Mesothelial cell of epicardium (in vitro differentiated cells): ENCODE measurements around the gene TANGO6. TPM values are rescaled to one million over a fixed set of nuclear protein-coding genes. Genes with fewer than 3 reads are reported as not detected.
A peak's percentile ranks its signal among the peaks of the same experiment; 100 is the strongest.

Source experiments
- DNase-seq, 2 experiments: peaks; one replicate each; pipeline ENCODE4 v3.0.0; 2021; ENCODE audit warnings: low spot score in 2 of 2; ENCODE audit not compliant: unreplicated experiment in 2 of 2
- H3K27ac Mint-ChIP-seq: 2 replicates; pipeline ENCODE4 v1.8.0; 2021; ENCODE audit warnings: mixed read lengths
- H3K27me3 Mint-ChIP-seq: 2 replicates; pipeline ENCODE4 v1.8.0; 2021; ENCODE audit warnings: low read depth, mixed read lengths
- H3K36me3 Mint-ChIP-seq: 2 replicates; pipeline ENCODE4 v1.8.0; 2021; ENCODE audit warnings: mixed read lengths
- H3K4me1 Mint-ChIP-seq: 2 replicates; pipeline ENCODE4 v1.8.0; 2021; ENCODE audit warnings: mixed read lengths
- H3K4me3 Mint-ChIP-seq: 2 replicates; pipeline ENCODE4 v1.8.0; 2021; ENCODE audit warnings: mild to moderate bottlenecking, moderate library complexity, mixed read lengths
- H3K9me3 Mint-ChIP-seq: 2 replicates; pipeline ENCODE4 v1.8.0; 2021; ENCODE audit warnings: mixed read lengths
- CTCF ChIP-seq: fragments of 200-600 bp; sonication (generic); IDR thresholded peaks from one replicate; pipeline ENCODE4 v1.5.0; 2021; ENCODE audit warnings: antibody characterized with exemption; ENCODE audit not compliant: unreplicated experiment
- total RNA-seq: library from RNA; stranded (reverse); gene quantifications from 3 replicates; pipeline ENCODE4 v1.2.1, GENCODE V29; 2021

The TANGO6 gene
- total RNA-seq, 1 donor from 2014 or later: 12.8 TPM

GRCh38 chr16:69093974-69094373 lies 250.6 kb downstream of the TANGO6 start:
- Mint-ChIP-seq H3K36me3 (no peaks in the 10 kb centered on the region), H3K9me3 (no peaks in the 10 kb centered on the region), H3K4me1 (peaks cover 3% of the 10 kb centered on the region), H3K27ac (no peak overlapping the region), H3K27me3 (no peaks in the 10 kb centered on the region), H3K4me3 (no peak overlapping the region)
- DNase-seq: no peak
- TF ChIP-seq CTCF: no peak

DNA sequence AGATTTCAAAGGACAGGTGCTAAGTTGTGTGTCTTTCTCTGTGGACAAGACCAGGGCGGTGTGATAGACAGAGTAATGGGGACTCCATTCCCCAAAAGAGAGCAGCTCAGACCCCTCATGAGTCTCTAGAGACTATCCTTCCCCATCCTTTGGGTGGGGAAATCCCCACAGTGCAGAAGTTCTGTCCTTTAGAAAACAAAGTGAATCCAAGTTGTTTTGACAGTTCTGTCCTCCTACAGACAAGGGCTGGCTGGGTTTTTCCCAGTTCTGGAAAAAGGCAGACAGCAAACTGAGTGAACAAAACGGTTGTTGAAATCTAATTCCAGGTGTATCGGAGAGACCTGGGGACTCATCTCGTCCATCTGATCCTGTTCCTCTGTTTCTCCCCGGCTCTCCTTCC lies 251.2 kb downstream of the TANGO6 start:
- Mint-ChIP-seq H3K4me3 (no peak overlapping the region), H3K36me3 (no peaks in the 10 kb centered on the region), H3K27me3 (peaks cover 3% of the 10 kb centered on the region), H3K4me1 (peaks cover under 1% of the 10 kb centered on the region), H3K27ac (no peak overlapping the region), H3K9me3 (no peaks in the 10 kb centered on the region)
- no peak for DNase-seq
- no peak for TF ChIP-seq CTCF

DNA sequence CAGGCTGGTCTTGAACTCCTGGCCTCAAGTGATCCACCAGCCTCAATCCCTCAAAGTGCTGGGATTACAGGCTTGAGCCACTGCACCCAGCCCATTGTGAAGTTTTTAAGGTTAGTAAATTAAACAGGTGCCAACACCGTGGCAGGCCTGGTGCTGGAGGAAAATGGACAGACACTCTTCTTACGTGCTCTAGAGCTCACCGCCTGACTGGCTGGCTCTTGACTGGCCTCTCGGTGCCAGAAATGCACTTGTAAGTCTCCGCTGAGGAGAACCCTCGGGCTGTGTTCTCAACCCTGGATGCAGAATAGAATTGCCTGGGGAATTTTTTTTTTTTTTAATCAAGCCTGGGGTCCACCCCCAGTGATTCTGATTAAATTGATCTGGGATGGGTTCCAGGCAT lies 251.9 kb downstream of the TANGO6 start:
- TF ChIP-seq CTCF: no peak

GRCh38 chr16:69100071-69100691 lies 256.9 kb downstream of the TANGO6 start:
- no peak for DNase-seq
- Mint-ChIP-seq H3K4me3 (no peak overlapping the region), H3K27ac (no peak overlapping the region), H3K4me1 (peaks cover under 1% of the 10 kb centered on the region), H3K9me3 (no peaks in the 10 kb centered on the region), H3K36me3 (no peaks in the 10 kb centered on the region), H3K27me3 (peaks cover 43% of the 10 kb centered on the region)
- no peak for TF ChIP-seq CTCF

More for the DNA sequence above, 251.9 kb downstream of the TANGO6 start:
- no peaks in the 10 kb centered on the region for H3K9me3 Mint-ChIP-seq
- H3K27ac Mint-ChIP-seq: no peak overlapping the region
- peaks cover 9% of the 10 kb centered on the region for H3K27me3 Mint-ChIP-seq
- DNase-seq: no peak
- no peak overlapping the region for H3K4me3 Mint-ChIP-seq
- no peaks in the 10 kb centered on the region for H3K36me3 Mint-ChIP-seq
- H3K4me1 Mint-ChIP-seq: no peaks in the 10 kb centered on the region

DNA sequence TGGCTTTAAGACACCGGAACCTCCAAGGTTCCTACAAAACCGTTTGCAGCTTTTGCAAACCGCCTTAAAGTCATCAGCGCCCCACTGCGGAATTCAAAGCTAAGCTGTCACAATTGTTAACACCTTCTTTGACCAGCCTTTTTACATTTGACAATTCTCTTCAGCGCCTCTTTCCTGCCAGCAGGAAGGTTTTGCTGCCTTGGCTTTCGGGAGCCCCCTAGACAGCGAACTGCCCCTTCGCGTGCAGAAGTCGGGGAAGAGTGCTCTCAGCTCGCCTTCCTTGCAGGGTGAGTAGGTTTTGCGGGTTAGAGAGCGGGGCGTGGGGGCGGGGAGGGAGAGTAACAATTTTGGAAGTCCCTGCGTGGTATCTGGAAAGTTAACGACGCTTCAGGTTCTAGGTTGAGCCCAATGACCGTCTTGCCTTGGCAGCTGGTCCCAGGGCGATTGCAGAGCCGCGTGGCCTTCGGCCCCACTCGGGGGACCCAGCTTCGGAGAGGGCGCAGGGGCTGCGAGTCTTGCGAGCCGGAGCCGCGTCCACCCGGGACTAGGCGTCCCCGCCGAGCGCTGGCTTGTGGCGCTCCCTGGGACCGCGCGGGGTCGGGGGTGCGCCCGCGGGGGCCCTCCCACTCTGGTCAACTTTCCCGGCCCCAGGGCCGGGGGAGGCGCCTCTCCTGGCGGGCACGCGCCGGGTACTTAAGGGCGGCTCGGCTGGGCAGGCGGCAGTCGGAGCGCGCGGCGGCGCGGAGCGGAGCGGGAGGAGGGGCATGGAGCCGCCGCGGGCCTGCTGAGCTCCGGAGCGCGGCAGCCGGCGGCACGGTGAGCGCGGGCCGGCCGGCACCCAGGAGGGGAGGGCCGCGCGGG lies 262.4 kb downstream of the TANGO6 start, which contains the start of gene HAS3:
HAS3 (plus strand) TSS at position 153 of the 861 bp plus-strand sequence. CDS start 3,743 bp downstream, outside the sequence.
- peaks cover 67% of the 10 kb centered on the region for H3K27me3 Mint-ChIP-seq
- peak; percentile 43 to 63 for DNase-seq
- peaks cover 10% of the 10 kb centered on the region for H3K36me3 Mint-ChIP-seq
- peaks cover 19% of the 10 kb centered on the region for H3K4me1 Mint-ChIP-seq
- H3K9me3 Mint-ChIP-seq: no peaks in the 10 kb centered on the region
- no peak within 1 kb of the TSS for H3K27ac Mint-ChIP-seq
- peak within 1 kb of the TSS; percentile 83 for H3K4me3 Mint-ChIP-seq
- no peak for TF ChIP-seq CTCF
